Heart left ventricle (tissue), 16 donors: ENCODE measurements around the gene HCN3. TPM values are rescaled to one million over a fixed set of nuclear protein-coding genes. Genes with fewer than 3 reads are reported as not detected.
"Not testable (repeated sequence)": the region's sequence is repeated elsewhere in the genome, so short reads cannot be mapped to it uniquely, and the experiment has no call there.

Experiments
- ATAC-seq, 4 donors: fragments of 200-7000 bp; cut with Tn5 transposase; one replicate each; pipeline ENCODE4 v1.9.1; 2020 to 2022; ENCODE audit warnings: moderate library complexity in 4 of 4, mild to moderate bottlenecking in 3 of 4, moderate number of reproducible peaks in 1 of 4
- DNase-seq, 5 donors: peaks; one replicate each; pipeline ENCODE4 v3.0.0-alpha.2; 2020
- H3K27ac ChIP-seq, 12 donors: fragments of 200-600 bp; sonication (generic) in 4 of 12; one replicate each; pipeline versions ENCODE4 v1.5.0 to v1.8.0; 2016 to 2022; ENCODE audit warnings: mild to moderate bottlenecking in 2 of 12
- H3K27me3 ChIP-seq, 9 donors: fragments of 200-600 bp; sonication (generic) in 2 of 9; one replicate each; pipeline versions ENCODE4 v1.5.1 to v1.8.0; 2016 to 2022; ENCODE audit warnings: mild to moderate bottlenecking in 3 of 9
- H3K36me3 ChIP-seq, 9 donors: fragments of 200-600 bp; sonication (generic) in 2 of 9; one replicate each; pipeline versions ENCODE4 v1.5.0 to v1.8.0; 2018 to 2022; ENCODE audit warnings: mild to moderate bottlenecking in 2 of 9
- H3K4me1 ChIP-seq, 12 donors: fragments of 200-600 bp; sonication (generic) in 4 of 12; one replicate each; pipeline versions ENCODE4 v1.5.0 to v1.8.0; 2016 to 2022; ENCODE audit warnings: mild to moderate bottlenecking in 3 of 12
- H3K4me3 ChIP-seq, 12 donors: fragments of 200-600 bp; sonication (generic) in 4 of 12; one replicate each; pipeline versions ENCODE4 v1.5.0 to v1.8.0; 2017 to 2022; ENCODE audit warnings: mild to moderate bottlenecking in 9 of 12, moderate library complexity in 4 of 12
- H3K9me3 ChIP-seq, 12 donors: fragments of 200-600 bp; sonication (generic) in 4 of 12; one replicate each; pipeline versions ENCODE4 v1.5.0 to v1.8.0; 2016 to 2022; ENCODE audit warnings: mild to moderate bottlenecking in 1 of 12
- CTCF ChIP-seq, 12 donors: fragments of 200-600 bp; sonication (generic) in 4 of 12; IDR thresholded peaks; one replicate each; pipeline versions ENCODE4 v1.5.0 to v1.8.0; 2018 to 2022; ENCODE audit warnings: antibody characterized with exemption in 12 of 12, mild to moderate bottlenecking in 5 of 12
- POLR2A ChIP-seq, 2 donors: fragments of 450-650 bp; IDR thresholded peaks; one replicate each; pipeline ENCODE4 v1.6.1; 2017; ENCODE audit warnings: antibody characterized with exemption in 2 of 2, mild to moderate bottlenecking in 2 of 2, moderate library complexity in 2 of 2
- WGBS, 4 donors: extraction: QIAGEN DNeasy Blood & Tissue Kit in 2 of 4; methylation state at CpG; one replicate each; pipeline versions ENCODE4 v1.1.5 to v1.1.7; 2013 to 2018; 5-methylcytosine and 5-hydroxymethylcytosine counted together
- intact Hi-C, 10 donors: fragments of 100-400 bp; cut with DNase I; formaldehyde crosslinking; loops; one replicate each; pipeline versions ENCODE4 v1.11.1 to v1.14.2; 2022
- polyA plus RNA-seq, 2 donors: library from polyadenylated mRNA; stranded (reverse); fragments of 200-250 nt; gene quantifications; one replicate each; pipeline ENCODE4 v1.2.3, GENCODE V29; 2013
- total RNA-seq, 9 donors: library from RNA; depleted of rRNA in 2 of 9; stranded (reverse); fragments of >200 nt in 2 of 9; fragmentation: NEBNext Ultra II Directional in 3 of 9; extraction: Animal tissue kit (Norgen Biotek cat#: 25700) in 3 of 9; gene quantifications; one replicate each; pipeline versions ENCODE4 v1.1.0 to v1.2.4, GENCODE V29; 2016 to 2023
- donor health status: ischemic (EF 13 %, LVEDD 7.1; RV severe dilation, severe dysfunction).
- donor health status: healthy with polysubstance abuse.
- donor health status: DM: no; HTN: yes; CAD: no.
- donor health status: DM: no; HTN: no; CAD: no.
- donor health status: ischemic (EF 25% LVEDD 6.9; RV normal size, moderate dysfunction).
- donor health status: ischemic (EF 25% LVEDD 5.7; RV mildly dilated, moderate dysfunction).
- donor health status: healthy.
- donor health status: DM: yes; HTN: yes; CAD: no.
- donor health status: ischemic (EF 35%, LVEDD 5.7; RV mildly dilated, moderate dysfunction).
- donor health status: nonischemic (EF 11% LVEDD 7.7; RV severe dilation, severe dysfunction).
- donor health status: DM: yes; HTN: yes; CAD: no.
- donor health status: PGD.
- donor health status: ischemic (EF 29% LVEDD 5.4; RV normal size, mild dysfunction).
- donor health status: nonischemic (EF 23%, LVEDD 6.1; RV moderate dilation, normal function).

Gene HCN3
- total and polyA plus RNA-seq, 11 donors, result 0.49 to 1.7 (median 1.2) TPM

GRCh38 chr1:155327981-155328380 lies 50.7 kb downstream of the HCN3 start:
- Histone ChIP-seq H3K27ac (no peak overlapping the region), H3K36me3 (peaks cover 0 to 66% (median 58%) of the 10 kb centered on the region in 9 donors), H3K4me1 (peaks cover 0 to 19% (median 7%) of the 10 kb centered on the region in 12 donors), H3K9me3 (no peaks in the 10 kb centered on the region), H3K4me3 (no peak overlapping the region), H3K27me3 (no peaks in the 10 kb centered on the region)
- DNase-seq, result no peak
- 88 to 92% (median 90%) methylated on average over 4 of the region's 4 CpGs for WGBS, 4 donors
- TF ChIP-seq POLR2A (IDR thresholded peaks at IDR 0.05), result no peak
- ATAC-seq, result no peak
- intact Hi-C loops, result loop anchor here in 1 of 10 donors (10.0 kb wide), 1 partner anchor 237 kb away; the partner anchor contains the start of gene ASH1L

GRCh38 chr1:155328856-155329255 lies 51.6 kb downstream of the HCN3 start:
- H3K4me3 ChIP-seq, ATAC-seq, H3K9me3 ChIP-seq, H3K27me3 ChIP-seq, DNase-seq, H3K27ac ChIP-seq: not testable (repeated sequence)
- H3K4me1 ChIP-seq, result peaks cover 0 to 19% (median 7%) of the 10 kb centered on the region in 12 donors
- WGBS, 4 donors, result 79 to 86% (median 82%) methylated on average over 7 of the region's 7 CpGs
- intact Hi-C loops, result loop anchor here in 1 of 10 donors (10.0 kb wide), 1 partner anchor 236 kb away; the partner anchor contains the start of gene ASH1L
- H3K36me3 ChIP-seq, result peaks cover 0 to 75% (median 66%) of the 10 kb centered on the region in 9 donors

GRCh38 chr1:155329980-155330598 lies 52.8 kb downstream of the HCN3 start:
- Histone ChIP-seq H3K4me1 (peaks cover 0 to 12% (median 5%) of the 10 kb centered on the region in 12 donors), H3K27ac (no peak overlapping the region), H3K9me3 (no peaks in the 10 kb centered on the region), H3K27me3 (no peaks in the 10 kb centered on the region), H3K36me3 (peaks cover 0 to 86% (median 77%) of the 10 kb centered on the region in 9 donors), H3K4me3 (no peak overlapping the region)
- 91 to 94% (median 93%) methylated on average over 9 to 11 of the region's 11 CpGs for WGBS, 4 donors
- no peak for ATAC-seq
- DNase-seq, result no peak
- TF ChIP-seq CTCF (IDR thresholded peaks at IDR 0.05) (no peak), POLR2A (IDR thresholded peaks at IDR 0.05) (no peak)
- intact Hi-C loops, result loop anchor here in 2 of 10 donors (10.0 kb wide), 2 partner anchors 175 to 235 kb away; partner anchors contain the start of gene ASH1L (in 1 of the 2)

GRCh38 chr1:155334962-155335361 lies 57.7 kb downstream of the HCN3 start:
- Histone ChIP-seq H3K9me3 (no peaks in the 10 kb centered on the region), H3K4me3 (no peak overlapping the region), H3K27ac (no peak overlapping the region), H3K36me3 (peaks cover 3 to 91% (median 89%) of the 10 kb centered on the region in 9 donors), H3K27me3 (no peaks in the 10 kb centered on the region), H3K4me1 (no peaks in the 10 kb centered on the region)
- intact Hi-C loops, result loop anchor here in 1 of 10 donors (10.0 kb wide), 1 partner anchor 170 kb away; no protein-coding TSS in a partner anchor
- ATAC-seq, result no peak
- no peak for TF ChIP-seq POLR2A (IDR thresholded peaks at IDR 0.05)
- TF ChIP-seq CTCF (IDR thresholded peaks at IDR 0.05), result no peak
- 58 to 71% (median 61%) methylated on average over 1 of the region's 1 CpG for WGBS, 4 donors
- no peak for DNase-seq

Other genes starting within 250 kb of the HCN3 start
- gene DCST2, start 243.7 kb upstream of the HCN3 start, total RNA-seq, result under 1 TPM in 8 of 9 donors, not detected in 1; 0.14 to 0.62 (median 0.35) TPM
- under 1 TPM; 0.17 to 0.65 TPM for gene DCST2, start 243.7 kb upstream of the HCN3 start, polyA plus RNA-seq
- not detected for gene DCST1, start 243.6 kb upstream of the HCN3 start, total RNA-seq
- not detected for gene DCST1, start 243.6 kb upstream of the HCN3 start, polyA plus RNA-seq
- 100 to 1,000 TPM in 3 of 9 donors, 10 to 100 TPM in 6; 55.8 to 199 (median 67.5) TPM for gene ADAM15, start 226.1 kb upstream of the HCN3 start, total RNA-seq
- gene ADAM15, start 226.1 kb upstream of the HCN3 start, polyA plus RNA-seq, result 100 to 1,000 TPM; 112 to 113 TPM
- gene EFNA4, start 213.7 kb upstream of the HCN3 start, total RNA-seq, result 1 to 10 TPM; 1.1 to 3.3 (median 2.2) TPM
- gene EFNA4, start 213.7 kb upstream of the HCN3 start, polyA plus RNA-seq, result 1 to 10 TPM; 2.0 to 4.8 TPM
- gene EFNA3, start 198.6 kb upstream of the HCN3 start, total RNA-seq, result 1 to 10 TPM in 2 of 9 donors, under 1 TPM in 7; 0.20 to 2.4 (median 0.61) TPM
- gene EFNA3, start 198.6 kb upstream of the HCN3 start, polyA plus RNA-seq, result 1 to 10 TPM in 1 of 2 donors, under 1 TPM in 1; 0.61 to 1.9 TPM
- gene EFNA1, start 149.6 kb upstream of the HCN3 start, total RNA-seq, result 10 to 100 TPM; 22.8 to 51.8 (median 37.2) TPM
- gene EFNA1, start 149.6 kb upstream of the HCN3 start, polyA plus RNA-seq, result 100 to 1,000 TPM in 1 of 2 donors, 10 to 100 TPM in 1; 31.6 to 103 TPM
- 10 to 100 TPM in 4 of 9 donors, 1 to 10 TPM in 5; 5.4 to 21.7 (median 9.7) TPM for gene SLC50A1, start 141.6 kb upstream of the HCN3 start, total RNA-seq
- gene SLC50A1, start 141.6 kb upstream of the HCN3 start, polyA plus RNA-seq, result 10 to 100 TPM; 15.7 to 36.0 TPM
- gene DPM3, start 136.9 kb upstream of the HCN3 start, total RNA-seq, result 10 to 100 TPM; 46.1 to 70.7 (median 54.4) TPM
- 100 to 1,000 TPM in 1 of 2 donors, 10 to 100 TPM in 1; 75.4 to 216 TPM for gene DPM3, start 136.9 kb upstream of the HCN3 start, polyA plus RNA-seq
- gene KRTCAP2, start 104.2 kb upstream of the HCN3 start, total RNA-seq, result 100 to 1,000 TPM; 106 to 199 (median 123) TPM
- gene KRTCAP2, start 104.2 kb upstream of the HCN3 start, polyA plus RNA-seq, result 100 to 1,000 TPM; 220 to 283 TPM
- gene TRIM46, start 103.6 kb upstream of the HCN3 start, total RNA-seq, result under 1 TPM in 5 of 9 donors, not detected in 4; 0.08 to 0.41 (median 0.12) TPM
- gene TRIM46, start 103.6 kb upstream of the HCN3 start, polyA plus RNA-seq, result under 1 TPM in 1 of 2 donors, not detected in 1; 0.04 TPM
- gene THBS3, start 69.6 kb upstream of the HCN3 start, total RNA-seq, result 10 to 100 TPM in 2 of 9 donors, 1 to 10 TPM in 7; 3.0 to 22.2 (median 5.5) TPM
- 1 to 10 TPM; 2.7 to 6.8 TPM for gene THBS3, start 69.6 kb upstream of the HCN3 start, polyA plus RNA-seq
- gene MTX1, start 68.8 kb upstream of the HCN3 start, total RNA-seq, result 10 to 100 TPM; 14.1 to 32.2 (median 19.3) TPM
- gene MTX1, start 68.8 kb upstream of the HCN3 start, polyA plus RNA-seq, result 10 to 100 TPM; 28.1 to 37.1 TPM
- gene ENTREP3, start 22.0 kb upstream of the HCN3 start, total RNA-seq, result 10 to 100 TPM; 10.5 to 24.4 (median 12.8) TPM
- 10 to 100 TPM in 1 of 2 donors, 1 to 10 TPM in 1; 5.1 to 21.6 TPM for gene ENTREP3, start 22.0 kb upstream of the HCN3 start, polyA plus RNA-seq
- gene SCAMP3, start 15.1 kb upstream of the HCN3 start, total RNA-seq, result 10 to 100 TPM; 51.2 to 92.8 (median 65.8) TPM
- gene SCAMP3, start 15.1 kb upstream of the HCN3 start, polyA plus RNA-seq, result 100 to 1,000 TPM in 1 of 2 donors, 10 to 100 TPM in 1; 53.3 to 123 TPM
- 10 to 100 TPM in 8 of 9 donors, 1 to 10 TPM in 1; 9.6 to 26.1 (median 17.2) TPM for gene CLK2, start 4.0 kb upstream of the HCN3 start, total RNA-seq
- gene CLK2, start 4.0 kb upstream of the HCN3 start, polyA plus RNA-seq, result 10 to 100 TPM; 15.9 to 22.8 TPM
- gene PKLR, start 24.0 kb downstream of the HCN3 start, total RNA-seq, result under 1 TPM in 1 of 9 donors, not detected in 8; 0.09 TPM
- not detected for gene PKLR, start 24.0 kb downstream of the HCN3 start, polyA plus RNA-seq
- gene FDPS, start 31.4 kb downstream of the HCN3 start, total RNA-seq, result 10 to 100 TPM; 63.7 to 87.9 (median 77.6) TPM
- 100 to 1,000 TPM in 1 of 2 donors, 10 to 100 TPM in 1; 67.0 to 120 TPM for gene FDPS, start 31.4 kb downstream of the HCN3 start, polyA plus RNA-seq
- gene RUSC1, start 43.4 kb downstream of the HCN3 start, total RNA-seq, result 10 to 100 TPM; 14.6 to 28.0 (median 16.3) TPM
- gene RUSC1, start 43.4 kb downstream of the HCN3 start, polyA plus RNA-seq, result 10 to 100 TPM; 16.3 to 25.9 TPM